HG02981 (cell line): ENCODE data around the gene PTGS2.
"Not testable (repeated sequence)": the region's sequence is repeated elsewhere in the genome, so short reads cannot be mapped to it uniquely, and the experiment has no call there.

Experiments used
- ATAC-seq: cut with Tn5 transposase; IDR thresholded peaks from one replicate; pipeline ENCODE4 v1.9.1; 2021; ENCODE audit warnings: mild to moderate bottlenecking, moderate library complexity; ENCODE audit not compliant: unreplicated experiment

The PTGS2 gene

GRCh38 chr1:186670297-186671135, 9.7 kb downstream of the PTGS2 start:
- no peak for ATAC-seq

GRCh38 chr1:186669784-186670183, 10.4 kb downstream of the PTGS2 start:
- ATAC-seq: not testable (repeated sequence)

- ATAC-seq: not testable (repeated sequence)
Measured at GRCh38 chr1:186664217-186664616, 16.0 kb downstream of the PTGS2 start.

GRCh38 chr1:186662752-186663151, 17.5 kb downstream of the PTGS2 start:
- ATAC-seq: no peak

- no peak for ATAC-seq
Measured at GRCh38 chr1:186659890-186660341, 20.3 kb downstream of the PTGS2 start.

- no peak for ATAC-seq
Measured at GRCh38 chr1:186658999-186659398, 21.2 kb downstream of the PTGS2 start.

GRCh38 chr1:186657481-186657880, 22.7 kb downstream of the PTGS2 start:
- no peak for ATAC-seq

DNA sequence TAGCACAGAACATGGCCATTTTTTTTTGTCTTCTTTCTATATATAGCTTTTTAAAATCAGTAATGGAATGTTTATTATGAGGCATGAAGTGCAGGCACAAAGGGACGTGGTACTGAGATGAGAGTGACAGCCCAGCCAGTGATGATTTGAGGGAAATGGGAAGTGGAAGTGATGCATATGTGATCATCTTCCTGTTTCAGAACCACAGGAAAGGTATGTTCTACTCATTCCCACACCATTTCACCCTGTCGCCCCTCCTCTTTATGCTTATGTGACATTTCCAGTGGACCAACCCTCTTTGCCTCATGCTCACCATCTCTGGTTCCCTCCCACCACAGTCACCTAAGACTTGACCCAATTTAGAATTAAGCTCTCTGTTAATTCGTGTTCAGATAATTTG, 24.3 kb downstream of the PTGS2 start:
- ATAC-seq: no peak

GRCh38 chr1:186654741-186655140, 25.5 kb downstream of the PTGS2 start:
- no peak for ATAC-seq

- no peak for ATAC-seq
Measured at GRCh38 chr1:186653312-186653711, 26.9 kb downstream of the PTGS2 start.

GRCh38 chr1:186648613-186649012, 31.6 kb downstream of the PTGS2 start:
- no peak for ATAC-seq

DNA sequence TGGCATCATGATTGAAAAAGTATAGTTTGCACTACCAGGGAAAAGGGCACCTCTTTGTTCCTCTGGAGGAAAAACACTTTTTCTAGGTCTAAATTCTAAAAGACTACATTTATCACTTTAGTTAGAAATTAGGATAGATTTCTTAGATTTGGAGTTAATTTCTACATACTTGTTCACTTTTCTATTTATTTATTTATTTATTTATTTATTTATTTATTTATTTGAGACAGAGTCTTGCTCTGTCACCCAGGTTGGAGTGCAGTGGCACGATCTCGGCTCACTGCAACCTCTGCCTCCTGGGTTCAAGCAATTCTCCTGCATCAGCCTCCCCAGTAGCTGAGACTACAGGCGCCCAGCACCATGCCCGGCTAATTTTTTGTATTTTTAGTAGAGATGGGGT, 32.2 kb downstream of the PTGS2 start:
- ATAC-seq: not testable (repeated sequence)

DNA sequence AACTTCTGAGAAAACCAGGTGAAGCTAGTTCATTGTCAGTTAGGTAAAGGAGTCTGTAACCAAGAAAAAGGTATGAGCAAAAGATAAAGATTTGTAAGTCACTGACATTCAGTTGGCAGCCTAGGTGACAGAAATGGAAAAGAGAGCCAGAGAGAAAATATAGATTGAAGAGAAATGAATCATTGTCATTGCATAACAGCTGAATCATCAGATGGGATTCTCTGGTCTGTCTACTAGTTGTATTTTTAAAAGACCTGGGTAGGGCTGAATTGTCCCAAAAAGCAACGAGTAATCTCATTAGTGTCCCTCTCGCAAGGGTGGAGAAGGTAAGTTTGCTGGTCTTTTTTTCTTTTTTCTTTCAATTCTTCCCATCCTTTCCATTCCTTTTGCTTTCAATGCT, 36.6 kb downstream of the PTGS2 start:
- no peak for ATAC-seq

DNA sequence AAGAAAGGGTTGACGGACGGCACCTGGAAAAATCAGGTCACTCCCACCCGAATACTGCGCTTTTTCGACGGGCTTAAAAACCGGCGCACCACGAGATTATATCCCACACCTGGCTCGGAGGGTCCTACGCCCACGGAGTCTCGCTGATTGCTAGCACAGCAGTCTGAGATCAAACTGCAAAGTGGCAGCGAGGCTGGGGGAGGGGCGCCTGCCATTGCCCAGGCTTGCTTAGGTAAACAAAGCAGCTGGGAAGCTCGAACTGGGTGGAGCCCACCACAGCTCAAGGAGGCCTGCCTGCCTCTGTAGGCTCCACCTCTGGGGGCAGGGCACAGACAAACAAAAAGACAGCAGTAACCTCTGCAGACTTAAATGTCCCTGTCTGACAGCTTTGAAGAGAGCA, 42.7 kb downstream of the PTGS2 start:
- not testable (repeated sequence) for ATAC-seq

DNA sequence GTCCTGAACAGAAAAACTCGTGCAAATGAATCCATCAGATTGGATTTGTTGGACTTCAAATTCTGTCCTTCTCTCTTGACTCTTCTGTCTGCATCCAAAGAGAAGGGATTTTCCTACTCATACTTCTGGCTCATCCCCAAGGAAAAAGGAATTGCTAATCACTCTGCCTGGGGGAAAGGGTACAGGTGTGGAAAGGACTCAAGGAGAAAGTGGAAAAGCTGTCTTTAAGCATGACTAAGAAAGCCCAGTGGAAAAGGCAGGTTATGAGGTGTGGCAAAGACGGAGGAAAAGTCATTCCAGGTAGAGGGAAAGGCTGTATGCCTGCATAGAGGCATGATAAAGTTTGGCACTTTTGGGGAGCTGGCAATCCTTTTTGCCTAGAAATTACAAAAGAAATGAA, 43.4 kb downstream of the PTGS2 start:
- no peak for ATAC-seq

DNA sequence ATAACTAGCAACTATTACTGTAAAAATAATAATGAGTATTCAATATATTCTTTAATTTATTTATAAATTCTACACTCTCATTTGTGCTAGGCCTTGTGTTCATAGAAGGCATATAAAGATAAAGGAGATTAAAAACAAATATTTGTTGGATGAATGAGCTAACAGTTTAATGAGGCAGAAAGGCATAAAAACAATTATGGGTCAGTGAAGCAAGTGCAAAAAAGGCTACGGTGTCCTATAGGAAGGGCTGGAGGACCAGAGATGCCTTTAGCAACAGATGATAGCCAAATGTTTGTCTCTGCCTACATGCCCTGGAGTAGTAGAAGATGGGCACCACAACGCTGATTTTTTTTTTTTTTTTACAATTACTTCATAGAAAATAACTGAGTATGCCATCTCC, 45.7 kb downstream of the PTGS2 start:
- no peak for ATAC-seq

- ATAC-seq: no peak
Measured at GRCh38 chr1:186633116-186633515, 47.1 kb downstream of the PTGS2 start.

DNA sequence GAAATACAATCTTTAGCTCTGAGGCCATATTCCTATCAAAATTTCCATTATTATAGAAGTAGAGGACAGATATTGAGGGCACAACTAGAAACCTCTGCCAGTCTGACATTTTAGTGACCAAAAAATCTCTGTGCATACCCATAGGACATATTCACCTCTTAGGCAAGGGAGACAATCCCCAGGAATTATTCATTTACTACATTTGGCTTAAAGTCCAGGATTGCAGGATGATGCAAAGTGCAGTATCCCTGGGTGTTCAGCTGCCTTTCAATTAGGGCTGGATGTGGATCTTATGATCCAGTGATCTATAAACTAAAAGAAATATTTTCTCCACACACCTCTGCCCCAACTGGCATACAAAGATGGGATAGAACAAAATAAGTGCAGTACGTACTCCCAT, 50.9 kb downstream of the PTGS2 start:
- no peak for ATAC-seq

- ATAC-seq: peak; percentile 56
Measured at GRCh38 chr1:186628910-186629309, 51.3 kb downstream of the PTGS2 start.

DNA sequence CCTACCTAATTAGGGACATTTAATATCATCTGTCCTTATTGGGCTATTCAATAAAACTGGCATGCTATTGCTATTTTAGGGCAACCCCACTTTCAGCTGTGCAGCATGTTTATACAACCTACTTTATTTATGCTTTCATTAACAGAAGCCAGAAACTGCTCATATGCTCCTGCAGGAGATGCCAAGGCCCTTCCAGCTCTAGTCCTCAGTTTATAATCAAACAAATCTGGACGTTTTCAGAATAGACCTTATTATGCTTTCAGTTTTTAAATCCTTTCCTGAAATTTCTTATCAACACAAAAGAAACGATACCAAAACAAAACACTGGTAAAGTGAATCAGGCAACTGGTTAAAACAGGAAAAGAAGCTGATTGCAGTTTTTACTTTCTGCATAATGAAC, 53.2 kb downstream of the PTGS2 start:
- ATAC-seq: no peak

GRCh38 chr1:186626356-186626932, 53.8 kb downstream of the PTGS2 start:
- ATAC-seq: peak; percentile 61

- ATAC-seq: no peak
Measured at GRCh38 chr1:186623551-186623950, 56.7 kb downstream of the PTGS2 start.
